Fibroblast of lung (primary cell): ENCODE measurements around the gene ZER1. TPM values are rescaled to one million over a fixed set of nuclear protein-coding genes. Genes with fewer than 3 reads are reported as not detected.

Experiments used
- DNase-seq, 2 donors: peaks; one replicate each; pipeline versions ENCODE4 v3.0.0 to v3.0.0-alpha.2; 2010; ENCODE audit warnings: low read depth in 2 of 2
- H2AFZ ChIP-seq: 2 replicates; pipeline ENCODE4 v1.5.1; 2012; ENCODE audit warnings: low read length, control low read depth, inconsistent platforms
- H3K27ac ChIP-seq: 2 replicates; pipeline ENCODE4 v1.5.1; 2011; ENCODE audit warnings: low read length, control low read depth; ENCODE audit not compliant: insufficient read depth
- H3K27me3 ChIP-seq: 2 replicates; pipeline ENCODE4 v1.5.1; 2011; ENCODE audit warnings: mild to moderate bottlenecking, low read length; ENCODE audit not compliant: control insufficient read depth, insufficient read depth
- H3K36me3 ChIP-seq: 2 replicates; pipeline ENCODE4 v1.5.1; 2011; ENCODE audit warnings: low read length; ENCODE audit not compliant: control insufficient read depth, insufficient read depth
- H3K4me1 ChIP-seq: 2 replicates; pipeline ENCODE4 v1.5.1; 2011; ENCODE audit warnings: low read length; ENCODE audit not compliant: control insufficient read depth, insufficient read depth; ENCODE audit errors: extremely low read depth
- H3K4me2 ChIP-seq: 2 replicates; pipeline ENCODE4 v1.5.1; 2011; ENCODE audit warnings: low read length, control low read depth; ENCODE audit not compliant: insufficient read depth; ENCODE audit errors: extremely low read depth
- H3K4me3 ChIP-seq, 4 experiments: fragments of 200-600 bp in 1 of 4; sonication (generic) in 1 of 4; replicated peaks in 1 of 4; 2 replicates each; pipeline ENCODE4 v1.5.1; 2011 to 2016; ENCODE audit warnings: low read length in 4 of 4, low read depth in 3 of 4, mild to moderate bottlenecking in 3 of 4, control low read depth in 2 of 4, inconsistent platforms in 1 of 4, mixed read lengths in 1 of 4; ENCODE audit not compliant: insufficient read depth in 1 of 4; ENCODE audit errors: control extremely low read depth in 1 of 4
- H3K79me2 ChIP-seq: 2 replicates; pipeline ENCODE4 v1.5.1; 2012; ENCODE audit warnings: mild to moderate bottlenecking, low read length, inconsistent platforms; ENCODE audit not compliant: control insufficient read depth, insufficient read depth
- H3K9ac ChIP-seq: 2 replicates; pipeline ENCODE4 v1.5.1; 2011; ENCODE audit warnings: mild to moderate bottlenecking, low read length, control low read depth; ENCODE audit not compliant: insufficient read depth
- H3K9me3 ChIP-seq: 2 replicates; pipeline ENCODE4 v1.5.1; 2012; ENCODE audit warnings: low read depth, low read length; ENCODE audit not compliant: control insufficient read depth, insufficient read depth
- H4K20me1 ChIP-seq: 2 replicates; pipeline ENCODE4 v1.5.1; 2011; ENCODE audit warnings: low read length; ENCODE audit not compliant: control insufficient read depth, insufficient read depth; ENCODE audit errors: extremely low read depth
- EZH2 ChIP-seq: IDR thresholded peaks from 2 replicates; pipeline ENCODE4 v1.5.1; 2012; ENCODE audit warnings: low read length, control low read depth, mild to moderate bottlenecking; ENCODE audit errors: missing control alignments
- polyA plus RNA-seq, 2 donors: library from polyadenylated mRNA; depleted of rRNA in 1 of 2; stranded (reverse) in 1 of 2; unstranded in 1 of 2; fragments of >200 nt; gene quantifications; 2 replicates each; pipeline ENCODE4 v1.2.1, GENCODE V29; 2011 to 2012; ENCODE audit warnings: missing spikeins in 1 of 2
- total RNA-seq: library from RNA; depleted of rRNA; stranded (reverse); fragments of >200 nt; gene quantifications from 2 replicates; pipeline ENCODE4 v1.2.1, GENCODE V29; 2014
- TF ChIP-seq, protein P1 (sequence below), 2 donors: IDR thresholded peaks in 1 of 2; conservative IDR thresholded peaks in 1 of 2; 1 replicate in 1 of 2; 2 replicates in 1 of 2; pipeline ENCODE4 v1.5.1; 2011 to 2012; ENCODE audit warnings: low read length in 2 of 2, control low read depth in 1 of 2, inconsistent platforms in 1 of 2, low read depth in 1 of 2, mild to moderate bottlenecking in 1 of 2

The ZER1 gene
- total and polyA plus RNA-seq, 2 donors (not counting 1 experiment from before 2014, with no cell fraction given) = 21.5 to 26.3 TPM

DNA sequence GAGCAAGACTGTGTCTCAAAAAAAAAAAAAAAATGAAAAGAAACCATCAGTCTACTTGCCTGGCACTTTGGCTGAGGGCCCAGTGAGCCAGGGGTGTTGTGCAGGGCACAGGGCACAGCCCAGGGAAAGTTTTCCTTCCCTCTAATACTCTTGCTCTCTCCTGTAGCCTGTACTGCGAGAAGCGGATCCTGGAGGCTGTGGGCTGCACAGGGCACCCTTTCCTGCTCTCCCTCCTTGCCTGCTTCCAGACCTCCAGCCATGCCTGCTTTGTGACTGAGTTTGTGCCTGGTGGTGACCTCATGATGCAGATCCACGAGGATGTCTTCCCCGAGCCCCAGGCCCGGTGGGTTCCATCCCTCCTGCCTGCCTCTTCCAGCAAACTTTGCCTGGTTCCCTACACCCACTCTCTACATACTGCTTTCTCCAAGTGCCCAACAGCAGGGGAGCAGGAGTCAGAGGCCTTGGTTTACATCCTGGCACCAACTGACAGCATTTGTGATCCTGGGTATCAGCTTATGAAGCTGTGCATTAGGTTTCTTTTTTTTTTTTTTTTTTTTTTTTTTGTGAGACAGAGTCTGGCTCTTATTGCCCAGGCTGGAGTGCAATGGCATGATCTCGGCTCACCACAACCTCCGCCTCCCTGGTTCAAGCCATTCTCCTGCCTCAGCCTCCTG is 55.0 kb downstream of the ZER1 start:
- Histone ChIP-seq H4K20me1 (no peaks in the 10 kb centered on the region), H3K27ac (no peak overlapping the region), H2AFZ (no peak overlapping the region), H3K9ac (no peak overlapping the region), H3K9me3 (no peaks in the 10 kb centered on the region), H3K79me2 (no peaks in the 10 kb centered on the region), H3K4me2 (no peak overlapping the region), H3K4me1 (no peaks in the 10 kb centered on the region), H3K4me3 (no peak overlapping the region), H3K27me3 (no peaks in the 10 kb centered on the region), H3K36me3 (peaks cover 1% of the 10 kb centered on the region)
- TF ChIP-seq EZH2 = no peak
- TF ChIP-seq, protein P1, sequence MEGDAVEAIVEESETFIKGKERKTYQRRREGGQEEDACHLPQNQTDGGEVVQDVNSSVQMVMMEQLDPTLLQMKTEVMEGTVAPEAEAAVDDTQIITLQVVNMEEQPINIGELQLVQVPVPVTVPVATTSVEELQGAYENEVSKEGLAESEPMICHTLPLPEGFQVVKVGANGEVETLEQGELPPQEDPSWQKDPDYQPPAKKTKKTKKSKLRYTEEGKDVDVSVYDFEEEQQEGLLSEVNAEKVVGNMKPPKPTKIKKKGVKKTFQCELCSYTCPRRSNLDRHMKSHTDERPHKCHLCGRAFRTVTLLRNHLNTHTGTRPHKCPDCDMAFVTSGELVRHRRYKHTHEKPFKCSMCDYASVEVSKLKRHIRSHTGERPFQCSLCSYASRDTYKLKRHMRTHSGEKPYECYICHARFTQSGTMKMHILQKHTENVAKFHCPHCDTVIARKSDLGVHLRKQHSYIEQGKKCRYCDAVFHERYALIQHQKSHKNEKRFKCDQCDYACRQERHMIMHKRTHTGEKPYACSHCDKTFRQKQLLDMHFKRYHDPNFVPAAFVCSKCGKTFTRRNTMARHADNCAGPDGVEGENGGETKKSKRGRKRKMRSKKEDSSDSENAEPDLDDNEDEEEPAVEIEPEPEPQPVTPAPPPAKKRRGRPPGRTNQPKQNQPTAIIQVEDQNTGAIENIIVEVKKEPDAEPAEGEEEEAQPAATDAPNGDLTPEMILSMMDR (conservative IDR thresholded peaks at IDR 0.05 in 1 of 2, IDR thresholded peaks at IDR 0.05 in 1 of 2; ENCODE audit: low read depth in 1 of 2, low read length in 2 of 2) = no peak
- DNase-seq = no peak

DNA sequence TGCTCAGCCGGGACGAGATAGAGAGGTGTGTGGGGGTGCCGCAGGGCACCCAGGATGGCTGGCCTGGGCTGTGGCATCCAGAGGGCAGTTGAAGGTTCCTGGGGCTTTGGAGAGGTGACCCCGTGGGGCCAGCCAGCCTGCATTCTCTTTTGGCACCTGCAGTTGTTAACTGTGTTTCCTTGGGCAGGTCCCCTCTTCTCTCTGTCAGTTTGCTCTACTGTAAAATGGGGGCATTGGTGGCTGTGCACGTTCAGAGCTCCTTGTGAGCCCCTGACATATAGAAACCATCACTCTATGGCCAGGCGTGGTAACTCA is 56.3 kb downstream of the ZER1 start:
- no peak overlapping the region for H2AFZ ChIP-seq
- no peak overlapping the region for H3K4me3 ChIP-seq
- no peak overlapping the region for H3K27ac ChIP-seq
- no peak for DNase-seq
- H3K4me2 ChIP-seq = no peak overlapping the region
- no peaks in the 10 kb centered on the region for H3K27me3 ChIP-seq
- H3K4me1 ChIP-seq = no peaks in the 10 kb centered on the region
- peaks cover 1% of the 10 kb centered on the region for H3K36me3 ChIP-seq
- H3K9ac ChIP-seq = no peak overlapping the region
- no peaks in the 10 kb centered on the region for H3K79me2 ChIP-seq
- H4K20me1 ChIP-seq = no peaks in the 10 kb centered on the region
- TF ChIP-seq, protein P1 (conservative IDR thresholded peaks at IDR 0.05 in 1 of 2, IDR thresholded peaks at IDR 0.05 in 1 of 2; ENCODE audit: low read depth in 1 of 2, low read length in 2 of 2) = no peak
- TF ChIP-seq EZH2 = no peak
- no peaks in the 10 kb centered on the region for H3K9me3 ChIP-seq

DNA sequence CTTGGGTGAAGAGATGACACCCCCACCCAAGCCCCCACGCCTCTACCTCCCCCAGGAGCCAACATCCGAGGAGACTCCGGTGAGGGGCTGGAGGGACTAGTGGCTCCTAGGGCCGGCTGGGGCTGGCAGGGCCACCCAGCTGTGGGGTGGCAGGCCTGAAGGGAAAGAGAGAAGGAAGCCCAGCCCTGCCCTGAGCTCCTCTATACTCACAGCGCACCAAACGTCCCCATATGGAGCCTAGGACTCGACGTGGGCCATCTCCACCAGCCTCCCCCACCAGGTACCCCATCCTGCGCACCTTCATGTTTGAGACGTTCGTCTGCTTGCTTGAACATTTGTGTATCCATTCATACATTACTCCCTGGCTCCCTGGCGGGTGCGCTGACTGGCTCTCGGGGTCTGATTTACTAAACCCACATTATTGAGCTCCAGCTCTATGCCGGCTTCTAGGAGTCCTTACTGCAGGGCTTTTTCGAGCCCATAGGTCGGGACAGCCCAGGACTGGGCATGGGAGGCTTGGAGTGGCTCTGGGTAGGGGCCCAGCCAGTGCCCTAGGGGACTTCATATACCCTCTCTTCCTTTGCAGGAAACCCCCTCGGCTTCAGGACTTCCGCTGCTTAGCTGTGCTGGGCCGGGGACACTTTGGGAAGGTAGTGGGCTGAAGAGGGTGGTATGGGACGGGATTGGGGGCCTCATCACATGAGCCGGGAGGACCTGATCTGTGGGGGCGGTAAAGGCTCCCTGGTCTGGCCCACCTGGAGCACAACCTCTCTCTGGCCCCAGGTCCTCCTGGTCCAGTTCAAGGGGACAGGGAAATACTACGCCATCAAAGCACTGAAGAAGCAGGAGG is 56.9 kb downstream of the ZER1 start:
- Histone ChIP-seq H2AFZ (no peak overlapping the region), H3K4me3 (no peak overlapping the region), H3K4me1 (no peaks in the 10 kb centered on the region), H4K20me1 (no peaks in the 10 kb centered on the region), H3K9ac (no peak overlapping the region), H3K27me3 (no peaks in the 10 kb centered on the region), H3K9me3 (no peaks in the 10 kb centered on the region), H3K36me3 (peaks cover under 1% of the 10 kb centered on the region), H3K4me2 (no peak overlapping the region), H3K27ac (no peak overlapping the region), H3K79me2 (no peaks in the 10 kb centered on the region)
- TF ChIP-seq, protein P1 (conservative IDR thresholded peaks at IDR 0.05 in 1 of 2, IDR thresholded peaks at IDR 0.05 in 1 of 2; ENCODE audit: low read depth in 1 of 2, low read length in 2 of 2) = no peak
- no peak for TF ChIP-seq EZH2
- no peak for DNase-seq
